Mesothelial cell of epicardium (in vitro differentiated cells): ENCODE data around the gene SNRPD2. TPM values are rescaled to one million over a fixed set of nuclear protein-coding genes. Genes with fewer than 3 reads are reported as not detected.

Source experiments
- DNase-seq, 2 experiments: peaks; one replicate each; pipeline ENCODE4 v3.0.0; 2021; ENCODE audit warnings: low spot score in 2 of 2; ENCODE audit not compliant: unreplicated experiment in 2 of 2
- H3K27ac Mint-ChIP-seq: 2 replicates; pipeline ENCODE4 v1.8.0; 2021; ENCODE audit warnings: mixed read lengths
- H3K27me3 Mint-ChIP-seq: 2 replicates; pipeline ENCODE4 v1.8.0; 2021; ENCODE audit warnings: low read depth, mixed read lengths
- H3K36me3 Mint-ChIP-seq: 2 replicates; pipeline ENCODE4 v1.8.0; 2021; ENCODE audit warnings: mixed read lengths
- H3K4me1 Mint-ChIP-seq: 2 replicates; pipeline ENCODE4 v1.8.0; 2021; ENCODE audit warnings: mixed read lengths
- H3K4me3 Mint-ChIP-seq: 2 replicates; pipeline ENCODE4 v1.8.0; 2021; ENCODE audit warnings: mild to moderate bottlenecking, moderate library complexity, mixed read lengths
- H3K9me3 Mint-ChIP-seq: 2 replicates; pipeline ENCODE4 v1.8.0; 2021; ENCODE audit warnings: mixed read lengths
- CTCF ChIP-seq: fragments of 200-600 bp; sonication (generic); IDR thresholded peaks from one replicate; pipeline ENCODE4 v1.5.0; 2021; ENCODE audit warnings: antibody characterized with exemption; ENCODE audit not compliant: unreplicated experiment
- total RNA-seq: library from RNA; stranded (reverse); gene quantifications from 3 replicates; pipeline ENCODE4 v1.2.1, GENCODE V29; 2021

SNRPD2 gene
- total RNA-seq, 1 donor from 2014 or later = 440 TPM

- no peak overlapping the region for H3K4me3 Mint-ChIP-seq
- H3K4me1 Mint-ChIP-seq = peaks cover 15% of the 10 kb centered on the region
- no peak for DNase-seq
- TF ChIP-seq CTCF = no peak
- H3K27ac Mint-ChIP-seq = no peak overlapping the region
- H3K36me3 Mint-ChIP-seq = no peaks in the 10 kb centered on the region
- no peaks in the 10 kb centered on the region for H3K9me3 Mint-ChIP-seq
- H3K27me3 Mint-ChIP-seq = peaks cover 43% of the 10 kb centered on the region
Measured at GRCh38 chr19:45664575-45664974, 27.2 kb downstream of the SNRPD2 start.

- H3K4me3 Mint-ChIP-seq = no peak overlapping the region
- H3K9me3 Mint-ChIP-seq = no peaks in the 10 kb centered on the region
- no peak for DNase-seq
- H3K27me3 Mint-ChIP-seq = peaks cover 39% of the 10 kb centered on the region
- peaks cover 11% of the 10 kb centered on the region for H3K4me1 Mint-ChIP-seq
- no peak overlapping the region for H3K27ac Mint-ChIP-seq
- H3K36me3 Mint-ChIP-seq = no peaks in the 10 kb centered on the region
- no peak for TF ChIP-seq CTCF
Measured at GRCh38 chr19:45663800-45664199, 28.0 kb downstream of the SNRPD2 start.

- H3K27me3 Mint-ChIP-seq = peaks cover 19% of the 10 kb centered on the region
- TF ChIP-seq CTCF = no peak
- DNase-seq = no peak
- no peaks in the 10 kb centered on the region for H3K36me3 Mint-ChIP-seq
- no peaks in the 10 kb centered on the region for H3K9me3 Mint-ChIP-seq
- H3K27ac Mint-ChIP-seq = no peak overlapping the region
- peaks cover 3% of the 10 kb centered on the region for H3K4me1 Mint-ChIP-seq
- no peak overlapping the region for H3K4me3 Mint-ChIP-seq
Measured at GRCh38 chr19:45660636-45661035, 31.1 kb downstream of the SNRPD2 start.

- TF ChIP-seq CTCF = no peak
- no peaks in the 10 kb centered on the region for H3K36me3 Mint-ChIP-seq
- H3K27me3 Mint-ChIP-seq = peaks cover 12% of the 10 kb centered on the region
- H3K4me1 Mint-ChIP-seq = peaks cover 3% of the 10 kb centered on the region
- H3K27ac Mint-ChIP-seq = no peak overlapping the region
- H3K4me3 Mint-ChIP-seq = no peak overlapping the region
- DNase-seq = no peak
- H3K9me3 Mint-ChIP-seq = no peaks in the 10 kb centered on the region
Measured at GRCh38 chr19:45659096-45659729, 32.5 kb downstream of the SNRPD2 start.

GRCh38 chr19:45657520-45658167 lies 34.1 kb downstream of the SNRPD2 start:
- H3K36me3 Mint-ChIP-seq = no peaks in the 10 kb centered on the region
- no peaks in the 10 kb centered on the region for H3K9me3 Mint-ChIP-seq
- H3K27me3 Mint-ChIP-seq = peaks cover 12% of the 10 kb centered on the region
- TF ChIP-seq CTCF = no peak
- no peak for DNase-seq
- no peak overlapping the region for H3K27ac Mint-ChIP-seq
- H3K4me1 Mint-ChIP-seq = peaks cover 11% of the 10 kb centered on the region
- H3K4me3 Mint-ChIP-seq = no peak overlapping the region
